ENCODE data around the gene TSPAN17. TPM values are rescaled to one million over a fixed set of nuclear protein-coding genes. Genes with fewer than 3 reads are reported as not detected.

The TSPAN17 gene
- total and polyA plus RNA-seq, 10 of the 15 experiments (the other 5 are each of a cell fraction or from before 2014, with no cell fraction given), result 0.24 to 17.1 (median 10.4) TPM

DNA sequence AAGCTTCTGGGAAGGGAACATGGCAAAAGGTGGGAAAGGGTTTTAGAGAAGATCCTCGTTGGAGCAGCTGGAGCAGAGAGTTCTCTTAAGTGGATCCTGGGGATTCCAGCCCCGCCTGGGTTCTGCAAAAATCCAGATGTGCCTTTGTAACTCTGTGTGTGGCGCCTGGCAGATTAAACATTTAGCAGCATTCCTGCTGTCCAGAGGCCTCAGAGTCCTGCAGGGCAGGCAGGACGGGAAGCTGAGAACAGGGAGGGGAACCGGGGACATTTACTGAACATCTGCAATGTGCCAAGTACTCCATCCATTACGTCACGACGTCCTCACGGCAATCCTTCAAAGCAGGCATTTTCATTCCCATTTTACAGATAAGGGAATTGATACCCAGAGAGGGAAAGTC, 10.9 kb upstream of the TSPAN17 start:
- Histone ChIP-seq H3K4me1 (ENCODE audit: control insufficient read depth, insufficient read depth, low read length) (peaks cover 13% of the 10 kb centered on the region), H3K27ac (ENCODE audit: control insufficient read depth, insufficient read depth) (no peak overlapping the region), H3K4me3 (no peak overlapping the region), H2AFZ (ENCODE audit: control insufficient read depth, low read depth, low read length) (no peak overlapping the region), H3K4me2 (ENCODE audit: control insufficient read depth, insufficient read depth) (no peak overlapping the region), H3K27me3 (replicated peaks in 1 of 2; ENCODE audit: control insufficient read depth in 2 of 2, insufficient read depth in 2 of 2, low read length in 1 of 2) (peaks cover 0 to 1% of the 10 kb centered on the region in 2 experiments; a peak in 3 of 4 replicates), H4K20me1 (ENCODE audit: control insufficient read depth, insufficient read depth) (no peaks in the 10 kb centered on the region), H3K9ac (ENCODE audit: control insufficient read depth, insufficient read depth, low read length) (no peak overlapping the region), H3K9me3 (replicated peaks; ENCODE audit: control insufficient read depth, insufficient read depth, low read length) (no peaks in the 10 kb centered on the region; the same call in 2 of the 3 replicates), H3K36me3 (ENCODE audit: control insufficient read depth in 2 of 2, insufficient read depth in 2 of 2, low read length in 1 of 2) (no peaks in the 10 kb centered on the region), H3K79me2 (ENCODE audit: control insufficient read depth, insufficient read depth, low read length) (no peaks in the 10 kb centered on the region)
- in situ Hi-C loops (cut with MboI), result no loop called here
- TF ChIP-seq NKRF (conservative IDR thresholded peaks at IDR 0.05) (no peak), ZNF24 (IDR thresholded peaks at IDR 0.05) (no peak), POLR2A (IDR thresholded peaks at IDR 0.05; ENCODE audit: low read depth, low read length) (no peak), FOXM1 (IDR thresholded peaks at IDR 0.05; ENCODE audit: low read depth, low read length) (no peak)
- TF ChIP-seq, protein P1, sequence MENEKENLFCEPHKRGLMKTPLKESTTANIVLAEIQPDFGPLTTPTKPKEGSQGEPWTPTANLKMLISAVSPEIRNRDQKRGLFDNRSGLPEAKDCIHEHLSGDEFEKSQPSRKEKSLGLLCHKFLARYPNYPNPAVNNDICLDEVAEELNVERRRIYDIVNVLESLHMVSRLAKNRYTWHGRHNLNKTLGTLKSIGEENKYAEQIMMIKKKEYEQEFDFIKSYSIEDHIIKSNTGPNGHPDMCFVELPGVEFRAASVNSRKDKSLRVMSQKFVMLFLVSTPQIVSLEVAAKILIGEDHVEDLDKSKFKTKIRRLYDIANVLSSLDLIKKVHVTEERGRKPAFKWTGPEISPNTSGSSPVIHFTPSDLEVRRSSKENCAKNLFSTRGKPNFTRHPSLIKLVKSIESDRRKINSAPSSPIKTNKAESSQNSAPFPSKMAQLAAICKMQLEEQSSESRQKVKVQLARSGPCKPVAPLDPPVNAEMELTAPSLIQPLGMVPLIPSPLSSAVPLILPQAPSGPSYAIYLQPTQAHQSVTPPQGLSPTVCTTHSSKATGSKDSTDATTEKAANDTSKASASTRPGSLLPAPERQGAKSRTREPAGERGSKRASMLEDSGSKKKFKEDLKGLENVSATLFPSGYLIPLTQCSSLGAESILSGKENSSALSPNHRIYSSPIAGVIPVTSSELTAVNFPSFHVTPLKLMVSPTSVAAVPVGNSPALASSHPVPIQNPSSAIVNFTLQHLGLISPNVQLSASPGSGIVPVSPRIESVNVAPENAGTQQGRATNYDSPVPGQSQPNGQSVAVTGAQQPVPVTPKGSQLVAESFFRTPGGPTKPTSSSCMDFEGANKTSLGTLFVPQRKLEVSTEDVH (IDR thresholded peaks at IDR 0.05; ENCODE audit: low read depth, partially characterized antibody), result no peak
- intact Hi-C loops (cut with micrococcal nuclease; ENCODE audit: unreplicated experiment), result no loop called here
- no TSS peak for BruUV-seq (replicated peaks)
- POLR2A ChIA-PET, result interaction anchor here (0.6 kb wide), 1 partner anchor 14 kb away, joined by 3 read pairs; no protein-coding TSS in a partner anchor
- no peak for DNase-seq (ENCODE audit: low read depth, low spot score)
- RAD21 ChIA-PET (ENCODE audit: unreplicated experiment), result no interaction called here
- SMC1A ChIA-PET (ENCODE audit: uncharacterized antibody, unreplicated experiment), result no interaction called here
- no peak for FAIRE-seq
- WGBS (ENCODE audit: insufficient coverage, insufficient replicate concordance, low lambda C conversion rate, missing lambda C conversion rate), result 67% methylated on average over 9 of the region's 9 CpGs
- ATAC-seq, result no peak
- CTCF ChIA-PET, result no interaction called here
